D721Med (cell line): ENCODE data around the gene IRX4.

Experiments used
- DNase-seq: peaks from one replicate; pipeline ENCODE4 v3.0.0; 2011; ENCODE audit warnings: low spot score; ENCODE audit not compliant: insufficient read length
- FAIRE-seq: peaks from 2 replicates; lab custom pipeline; 2011; peaks lifted over from hg19 to GRCh38; lab: Jason Lieb, UNC
- CTCF ChIP-seq: IDR thresholded peaks from 2 replicates; pipeline ENCODE4 v1.5.1; 2012; ENCODE audit warnings: mild to moderate bottlenecking, control low read depth; ENCODE audit not compliant: insufficient read depth; ENCODE audit errors: missing control alignments

Gene IRX4

GRCh38 chr5:1896602-1897376, 14.1 kb upstream of the IRX4 start:
- FAIRE-seq: no peak
- no peak for TF ChIP-seq CTCF
- DNase-seq: no peak

GRCh38 chr5:1895739-1896420, 13.2 kb upstream of the IRX4 start:
- TF ChIP-seq CTCF: no peak
- FAIRE-seq: no peak
- no peak for DNase-seq

DNA sequence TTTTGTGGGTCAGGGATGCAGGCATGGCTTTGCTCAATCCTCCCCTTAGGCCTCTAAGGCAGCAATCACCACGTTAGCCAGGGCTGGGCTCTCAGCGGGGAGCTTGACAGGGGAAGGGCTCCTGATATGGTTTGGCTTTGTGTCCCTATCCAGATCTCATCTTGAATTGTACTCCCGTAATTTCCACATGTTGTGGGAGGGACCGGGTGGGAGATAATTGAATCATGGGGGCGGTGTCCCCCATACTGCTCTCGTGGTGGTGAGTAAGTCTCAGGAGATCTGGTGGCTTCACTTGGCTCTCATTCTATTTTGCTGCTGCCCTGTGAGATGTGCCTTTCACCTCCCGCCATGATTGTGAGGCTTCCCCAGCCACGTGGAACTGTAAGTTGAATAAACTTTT, 11.5 kb upstream of the IRX4 start:
- no peak for FAIRE-seq
- TF ChIP-seq CTCF: no peak
- no peak for DNase-seq

GRCh38 chr5:1893754-1894153, 11.0 kb upstream of the IRX4 start:
- DNase-seq (no peak), FAIRE-seq (no peak)
- TF ChIP-seq CTCF: no peak

DNA sequence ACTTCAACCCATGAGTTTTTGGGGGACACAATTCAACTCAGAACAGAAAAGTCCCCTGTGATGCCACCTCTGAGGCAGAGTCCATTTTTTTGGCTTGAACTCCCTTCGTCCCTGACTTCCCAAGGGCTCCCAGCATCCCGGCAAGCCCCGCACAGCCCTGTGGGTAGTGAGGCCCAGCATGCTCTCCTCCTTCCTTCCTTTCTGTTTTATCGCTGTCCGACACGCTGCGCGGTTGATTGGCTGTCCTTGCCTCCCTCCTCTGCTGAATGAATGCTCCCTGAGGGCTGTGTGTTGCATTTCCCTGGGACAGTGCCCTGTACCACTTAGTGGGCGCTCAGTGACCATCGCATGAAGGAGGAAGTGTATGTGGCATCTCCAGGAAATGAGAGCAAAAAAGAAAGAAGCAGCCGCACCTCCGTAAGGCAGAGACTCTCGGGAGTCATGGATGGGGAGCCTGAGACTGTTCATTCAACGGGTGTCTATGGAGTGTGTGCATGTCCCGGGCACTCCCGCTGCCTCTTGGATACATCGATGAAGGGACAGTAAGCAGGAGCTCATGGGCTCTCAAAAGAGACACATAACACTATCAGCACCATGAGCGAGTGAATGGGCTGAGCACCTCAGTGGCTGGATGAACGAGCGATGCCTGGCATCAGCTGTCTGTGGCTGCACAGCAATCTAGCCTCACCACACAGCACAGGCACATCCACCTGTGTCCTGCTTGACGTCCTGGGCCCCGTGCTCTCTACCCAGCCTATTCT, 10.1 kb upstream of the IRX4 start:
- DNase-seq (no peak), FAIRE-seq (no peak)
- TF ChIP-seq CTCF: no peak

GRCh38 chr5:1892211-1892610, 9.5 kb upstream of the IRX4 start:
- DNase-seq (no peak), FAIRE-seq (no peak)
- no peak for TF ChIP-seq CTCF
